H54 (cell line): Measurements from ENCODE around the gene ACAP1.

Experiments
- DNase-seq: peaks from one replicate; pipeline ENCODE4 v3.0.0; 2011; ENCODE audit warnings: low spot score, mixed read lengths; ENCODE audit not compliant: insufficient read length
- FAIRE-seq: peaks from 3 replicates; lab custom pipeline; 2011; peaks lifted over from hg19 to GRCh38; lab: Jason Lieb, UNC
- POLR2A ChIP-seq: IDR thresholded peaks from 2 replicates; pipeline ENCODE4 v1.6.1; 2011; ENCODE audit warnings: low read depth, mild to moderate bottlenecking, low read length

The ACAP1 gene

GRCh38 chr17:7336240-7337175, at the start of gene ACAP1:
Gene ACAP1, plus strand, starts transcription at chr17:7336529. Its CDS starts 206 bp downstream, at chr17:7336735.
- DNase-seq (no peak), FAIRE-seq (no peak)
- no peak for TF ChIP-seq POLR2A

GRCh38 chr17:7289256-7290032, 46.9 kb upstream of the ACAP1 start:
- DNase-seq: no peak
- no peak for TF ChIP-seq POLR2A
- no peak for FAIRE-seq

- FAIRE-seq: no peak
- no peak for TF ChIP-seq POLR2A
- DNase-seq: no peak
Observed at GRCh38 chr17:7290166-7290565, 46.2 kb upstream of the ACAP1 start.

- TF ChIP-seq POLR2A: no peak
- DNase-seq: no peak
- no peak for FAIRE-seq
Observed at GRCh38 chr17:7290685-7291084, 45.6 kb upstream of the ACAP1 start.

- no peak for FAIRE-seq
- no peak for TF ChIP-seq POLR2A
- DNase-seq: no peak
Observed at GRCh38 chr17:7292194-7292593, 44.1 kb upstream of the ACAP1 start.

GRCh38 chr17:7292729-7293128, 43.6 kb upstream of the ACAP1 start:
- FAIRE-seq (no peak), DNase-seq (no peak)
- TF ChIP-seq POLR2A: no peak

- TF ChIP-seq POLR2A: no peak
- DNase-seq (no peak), FAIRE-seq (no peak)
Observed at GRCh38 chr17:7293159-7293558, 43.2 kb upstream of the ACAP1 start.

GRCh38 chr17:7293816-7294613, 42.3 kb upstream of the ACAP1 start:
- no peak for FAIRE-seq
- no peak for TF ChIP-seq POLR2A
- DNase-seq: no peak

GRCh38 chr17:7294614-7295153, 41.6 kb upstream of the ACAP1 start, which contains the start of gene YBX2:
Gene YBX2, minus strand, starts transcription at chr17:7294639. Its CDS starts 139 bp downstream, at chr17:7294500.
- no peak for DNase-seq
- TF ChIP-seq POLR2A: no peak
- FAIRE-seq: no peak

GRCh38 chr17:7295230-7296180, 40.8 kb upstream of the ACAP1 start:
- no peak for TF ChIP-seq POLR2A
- FAIRE-seq: no peak
- DNase-seq: no peak

GRCh38 chr17:7296189-7296861, 40.0 kb upstream of the ACAP1 start:
- DNase-seq (peak; percentile 94), FAIRE-seq (no peak)
- no peak for TF ChIP-seq POLR2A

- TF ChIP-seq POLR2A: no peak
Observed at GRCh38 chr17:7304179-7304578, 32.1 kb upstream of the ACAP1 start.

More at GRCh38 chr17:7304179-7304578, 32.1 kb upstream of the ACAP1 start:
- no peak for FAIRE-seq
- DNase-seq: no peak
